ENCODE measurements around the gene TIMP3.

The TIMP3 gene

DNA sequence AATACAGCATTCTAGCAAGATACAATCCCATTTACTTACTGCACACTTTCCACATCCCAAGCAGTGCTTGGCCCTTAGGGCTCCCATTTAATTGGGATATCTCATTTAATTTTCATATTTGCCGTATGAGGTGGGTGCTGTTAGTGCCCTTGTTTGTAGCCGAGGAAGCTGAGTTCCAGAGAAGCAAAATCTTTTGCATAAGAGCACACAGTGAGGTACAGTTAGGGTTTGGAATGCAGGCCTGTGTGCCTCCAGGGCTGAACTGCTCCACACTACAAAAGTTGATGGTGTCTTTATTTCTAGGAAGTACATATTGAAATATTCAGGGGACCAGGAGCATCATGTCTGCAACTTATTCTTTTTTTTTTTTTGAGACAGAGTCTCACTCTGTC is 15.5 kb upstream of the TIMP3 start:
- no peak overlapping the region for H3K4me3 ChIP-seq (ENCODE audit: low read depth, low read length)
- TF ChIP-seq, protein P1, sequence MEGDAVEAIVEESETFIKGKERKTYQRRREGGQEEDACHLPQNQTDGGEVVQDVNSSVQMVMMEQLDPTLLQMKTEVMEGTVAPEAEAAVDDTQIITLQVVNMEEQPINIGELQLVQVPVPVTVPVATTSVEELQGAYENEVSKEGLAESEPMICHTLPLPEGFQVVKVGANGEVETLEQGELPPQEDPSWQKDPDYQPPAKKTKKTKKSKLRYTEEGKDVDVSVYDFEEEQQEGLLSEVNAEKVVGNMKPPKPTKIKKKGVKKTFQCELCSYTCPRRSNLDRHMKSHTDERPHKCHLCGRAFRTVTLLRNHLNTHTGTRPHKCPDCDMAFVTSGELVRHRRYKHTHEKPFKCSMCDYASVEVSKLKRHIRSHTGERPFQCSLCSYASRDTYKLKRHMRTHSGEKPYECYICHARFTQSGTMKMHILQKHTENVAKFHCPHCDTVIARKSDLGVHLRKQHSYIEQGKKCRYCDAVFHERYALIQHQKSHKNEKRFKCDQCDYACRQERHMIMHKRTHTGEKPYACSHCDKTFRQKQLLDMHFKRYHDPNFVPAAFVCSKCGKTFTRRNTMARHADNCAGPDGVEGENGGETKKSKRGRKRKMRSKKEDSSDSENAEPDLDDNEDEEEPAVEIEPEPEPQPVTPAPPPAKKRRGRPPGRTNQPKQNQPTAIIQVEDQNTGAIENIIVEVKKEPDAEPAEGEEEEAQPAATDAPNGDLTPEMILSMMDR (IDR thresholded peaks at IDR 0.05; ENCODE audit: control insufficient read depth, extremely low read depth, insufficient read depth): no peak
- DNase-seq (ENCODE audit: low read depth): no peak

DNA sequence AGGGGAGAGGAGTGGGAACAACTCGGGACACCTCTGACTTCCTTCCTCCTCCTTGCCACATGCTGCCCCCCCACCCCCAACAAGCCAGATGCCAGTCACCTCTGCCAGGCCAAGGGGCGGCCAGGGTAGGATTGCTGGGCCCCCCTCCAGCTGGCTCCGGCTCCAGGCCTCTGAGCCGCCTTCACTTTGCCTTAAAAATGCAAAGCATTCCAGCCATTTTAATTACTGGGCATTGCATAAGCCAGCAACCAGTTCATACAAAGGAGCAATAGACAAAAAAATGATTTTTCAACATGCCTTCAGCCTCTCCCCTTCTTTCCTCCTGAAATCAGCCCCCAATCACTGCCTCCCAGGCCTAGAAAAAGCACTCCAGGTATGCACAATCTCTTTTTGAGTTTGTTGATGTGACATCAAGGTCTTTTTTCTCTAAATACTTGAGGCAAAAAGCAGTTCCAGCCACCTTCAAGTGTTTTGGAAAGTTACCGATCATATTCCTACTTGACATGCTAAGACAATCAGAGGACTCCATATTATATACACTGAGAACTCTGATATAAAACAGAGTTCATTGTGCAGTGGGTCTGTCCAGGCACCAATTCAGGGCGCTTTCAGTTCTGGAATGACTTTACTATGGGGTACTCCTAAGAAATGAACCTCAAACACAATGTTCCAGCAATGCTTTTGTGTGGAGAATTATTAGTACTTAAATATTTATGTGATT is 12.4 kb upstream of the TIMP3 start:
- DNase-seq (ENCODE audit: low read depth): no peak
- no peak overlapping the region for H3K4me3 ChIP-seq (ENCODE audit: low read depth, low read length)
- TF ChIP-seq, protein P1 (IDR thresholded peaks at IDR 0.05; ENCODE audit: control insufficient read depth, extremely low read depth, insufficient read depth): no peak

DNA sequence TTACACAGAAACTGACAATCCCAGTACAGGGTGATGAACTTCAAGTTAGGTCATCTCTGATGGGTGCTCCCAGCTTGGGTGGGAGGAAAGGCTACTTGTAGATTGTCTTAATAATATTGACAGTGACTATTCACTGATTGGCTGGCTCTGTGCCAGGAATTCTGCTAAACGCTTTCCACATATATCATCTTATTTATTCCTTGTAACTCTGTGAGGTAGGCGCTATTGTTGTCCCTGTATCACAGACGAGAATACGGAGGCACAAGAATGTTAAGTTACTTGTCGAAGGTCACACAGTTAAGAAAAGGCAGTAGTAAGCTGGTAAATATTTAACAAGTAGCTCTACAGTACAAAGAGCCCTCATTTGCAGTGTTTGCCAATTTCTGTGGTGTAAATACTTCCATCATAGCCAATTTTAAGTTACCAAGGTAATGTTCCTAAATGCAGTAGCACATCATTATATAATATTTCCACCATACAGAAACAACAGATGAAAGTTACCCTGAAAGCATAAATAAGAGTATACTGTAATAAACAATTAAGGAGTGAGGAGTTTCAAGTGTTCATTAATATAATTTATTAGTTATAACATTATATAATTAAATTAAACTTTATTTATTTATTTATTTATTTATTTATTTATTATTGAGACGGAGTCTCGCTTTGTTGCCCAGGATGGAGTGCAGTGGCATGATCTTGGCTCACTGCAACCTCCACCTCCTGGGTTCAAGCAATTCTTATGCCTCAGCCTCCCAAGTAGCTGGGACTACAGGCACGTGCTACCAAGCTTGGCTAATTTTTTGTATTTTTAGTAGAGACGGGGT is 11.5 kb upstream of the TIMP3 start:
- no peak overlapping the region for H3K4me3 ChIP-seq (ENCODE audit: low read depth, low read length)
- DNase-seq (ENCODE audit: low read depth): no peak
- TF ChIP-seq, protein P1 (IDR thresholded peaks at IDR 0.05; ENCODE audit: control insufficient read depth, extremely low read depth, insufficient read depth): no peak

DNA sequence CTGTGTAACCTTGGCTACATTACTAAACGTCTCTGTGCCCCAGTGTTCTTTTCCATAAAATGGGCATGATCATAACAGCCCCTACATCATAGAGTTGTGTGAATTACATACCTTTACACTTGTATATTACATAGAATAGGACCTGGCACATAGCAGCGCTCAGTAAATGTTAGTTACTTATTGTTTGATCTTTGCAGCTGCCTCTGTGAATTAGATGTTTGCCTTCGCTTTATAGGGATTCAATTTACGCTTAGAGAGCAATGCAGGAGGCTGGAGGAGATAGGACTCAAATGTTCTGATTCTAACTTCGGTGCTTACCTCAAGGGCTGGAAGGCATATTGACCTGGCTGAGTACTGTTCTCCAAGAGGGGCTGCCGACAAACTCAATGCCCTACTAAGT is 10.4 kb upstream of the TIMP3 start:
- H3K4me3 ChIP-seq (ENCODE audit: low read depth, low read length): no peak overlapping the region
- no peak for DNase-seq (ENCODE audit: low read depth)
- TF ChIP-seq, protein P1 (IDR thresholded peaks at IDR 0.05; ENCODE audit: control insufficient read depth, extremely low read depth, insufficient read depth): no peak

DNA sequence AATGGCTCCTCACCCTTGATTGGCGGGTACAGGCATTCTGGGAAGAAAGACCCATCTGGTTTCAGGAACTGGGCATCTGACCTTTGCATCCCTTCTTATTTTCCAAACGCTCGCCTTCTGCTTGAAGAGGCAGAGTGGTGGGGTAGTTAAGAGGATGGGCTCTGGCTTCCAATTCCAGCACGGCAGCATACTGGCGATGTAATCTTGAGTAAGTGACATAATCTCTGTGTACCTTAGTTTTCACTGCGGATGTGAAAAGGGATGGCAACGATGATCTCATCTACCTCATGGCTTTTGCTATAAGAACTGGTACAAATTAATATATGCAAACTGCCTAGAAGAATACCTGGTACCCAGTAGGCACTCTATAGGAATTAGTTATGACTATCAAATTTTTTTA is 10.0 kb upstream of the TIMP3 start:
- no peak overlapping the region for H3K4me3 ChIP-seq (ENCODE audit: low read depth, low read length)
- TF ChIP-seq, protein P1 (IDR thresholded peaks at IDR 0.05; ENCODE audit: control insufficient read depth, extremely low read depth, insufficient read depth): no peak
- no peak for DNase-seq (ENCODE audit: low read depth)

DNA sequence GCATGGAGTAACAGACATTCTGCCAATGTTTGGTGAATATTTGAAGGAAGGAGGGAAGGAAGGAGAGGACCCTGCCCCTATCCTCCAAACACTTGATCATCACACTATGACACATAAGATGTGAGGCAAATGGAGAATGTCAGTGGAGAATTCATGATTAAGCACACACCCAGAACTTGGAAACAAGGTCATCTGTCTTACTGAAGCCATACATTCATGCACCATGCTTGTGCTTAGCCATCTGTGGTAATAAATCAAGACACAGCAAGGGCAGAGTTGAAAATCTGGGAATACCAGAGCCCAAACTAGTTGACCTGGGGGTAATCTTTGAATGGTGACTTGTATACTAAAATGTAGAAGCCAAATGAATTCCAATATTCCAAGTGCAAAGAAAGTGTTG is 7.9 kb upstream of the TIMP3 start:
- H3K4me3 ChIP-seq (ENCODE audit: low read depth, low read length): no peak overlapping the region
- TF ChIP-seq, protein P1 (IDR thresholded peaks at IDR 0.05; ENCODE audit: control insufficient read depth, extremely low read depth, insufficient read depth): no peak
- DNase-seq (ENCODE audit: low read depth): no peak

All from LNCaP clone FGC (cell line).